PC-3 (cell line): ENCODE data around the gene SYT7.

Experiments
- EZH2 ChIP-seq: fragments of 300-600 bp; sonication (generic); IDR thresholded peaks from one replicate; pipeline ENCODE4 v1.6.1; 2017; ENCODE audit warnings: antibody characterized with exemption, mild to moderate bottlenecking, low read length; ENCODE audit not compliant: unreplicated experiment
- TF ChIP-seq, protein P1 (sequence below): fragments of 300-600 bp; sonication (generic); conservative IDR thresholded peaks from 2 replicates; pipeline ENCODE4 v1.5.1; 2017; ENCODE audit warnings: antibody characterized with exemption, low read depth, mild to moderate bottlenecking, low read length

DNA sequence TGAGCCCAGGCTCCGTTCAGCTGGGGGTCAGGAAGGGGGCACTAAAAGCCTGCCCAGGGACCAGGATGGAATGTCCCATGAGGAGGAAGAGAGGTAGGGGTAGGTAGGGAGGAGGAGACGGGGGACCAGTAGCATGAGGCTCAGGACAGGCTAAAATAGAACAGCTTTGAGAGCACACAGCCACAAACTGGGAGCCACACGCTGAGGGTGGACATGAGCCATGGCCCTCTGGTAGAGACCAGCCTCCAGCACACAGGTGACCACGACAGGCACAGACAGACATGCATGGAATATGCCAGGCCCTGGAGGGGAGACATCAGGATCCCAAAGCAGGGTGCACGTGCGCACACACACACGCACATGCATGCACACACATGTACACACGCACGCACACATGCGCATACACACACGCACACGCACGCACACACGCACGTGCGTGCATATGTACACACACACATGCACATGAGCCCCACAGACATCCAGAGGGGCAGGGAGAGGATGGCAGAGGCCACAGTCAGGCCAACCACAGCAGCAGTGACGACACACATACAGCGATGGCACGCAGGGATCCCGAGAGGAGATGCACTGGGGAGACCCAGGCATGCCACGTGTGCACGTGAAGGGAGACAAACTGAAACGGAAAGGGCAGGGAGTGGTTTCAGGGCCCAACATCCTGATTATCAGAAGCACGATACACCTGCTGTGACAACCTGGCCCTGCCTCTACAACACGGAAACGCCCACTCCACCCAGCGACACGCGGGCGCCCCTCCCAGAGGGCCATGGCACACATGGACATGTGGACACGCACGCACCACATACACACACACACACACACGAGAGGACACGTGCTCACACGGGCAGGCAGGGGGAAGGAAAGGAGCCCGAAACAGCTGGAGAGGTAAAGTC, 46.6 kb downstream of the SYT7 start:
- TF ChIP-seq, protein P1, sequence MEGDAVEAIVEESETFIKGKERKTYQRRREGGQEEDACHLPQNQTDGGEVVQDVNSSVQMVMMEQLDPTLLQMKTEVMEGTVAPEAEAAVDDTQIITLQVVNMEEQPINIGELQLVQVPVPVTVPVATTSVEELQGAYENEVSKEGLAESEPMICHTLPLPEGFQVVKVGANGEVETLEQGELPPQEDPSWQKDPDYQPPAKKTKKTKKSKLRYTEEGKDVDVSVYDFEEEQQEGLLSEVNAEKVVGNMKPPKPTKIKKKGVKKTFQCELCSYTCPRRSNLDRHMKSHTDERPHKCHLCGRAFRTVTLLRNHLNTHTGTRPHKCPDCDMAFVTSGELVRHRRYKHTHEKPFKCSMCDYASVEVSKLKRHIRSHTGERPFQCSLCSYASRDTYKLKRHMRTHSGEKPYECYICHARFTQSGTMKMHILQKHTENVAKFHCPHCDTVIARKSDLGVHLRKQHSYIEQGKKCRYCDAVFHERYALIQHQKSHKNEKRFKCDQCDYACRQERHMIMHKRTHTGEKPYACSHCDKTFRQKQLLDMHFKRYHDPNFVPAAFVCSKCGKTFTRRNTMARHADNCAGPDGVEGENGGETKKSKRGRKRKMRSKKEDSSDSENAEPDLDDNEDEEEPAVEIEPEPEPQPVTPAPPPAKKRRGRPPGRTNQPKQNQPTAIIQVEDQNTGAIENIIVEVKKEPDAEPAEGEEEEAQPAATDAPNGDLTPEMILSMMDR: no peak
- TF ChIP-seq EZH2: no peak
